Bladder microvascular endothelial cell (primary cell): Measurements from ENCODE around the gene RPL41. TPM values are rescaled to one million over a fixed set of nuclear protein-coding genes. Genes with fewer than 3 reads are reported as not detected.

Experiments used
- total RNA-seq: library from RNA; depleted of rRNA; stranded (reverse); fragments of >200 nt; gene quantifications from 2 replicates; pipeline ENCODE4 v1.2.3, GENCODE V29; 2014

Gene RPL41
- 2,621 and 2,969 TPM in 2 replicates for total RNA-seq

GRCh38 chr12:56116267-56117081 is at the start of gene RPL41:
Gene RPL41, plus strand, starts transcription at chr12:56116633.

GRCh38 chr12:56079723-56080555 is 36.5 kb upstream of the RPL41 start, which contains the start of gene ERBB3:
Gene ERBB3, plus strand, starts transcription at chr12:56080165. Its CDS starts 136 bp downstream, at chr12:56080301.

GRCh38 chr12:56104109-56104814 is 12.2 kb upstream of the RPL41 start, which contains the start of gene PA2G4:
Gene PA2G4, plus strand, starts transcription at chr12:56104559. Its CDS starts 179 bp downstream, at chr12:56104738.

GRCh38 chr12:56117778-56118687 is 1.6 kb downstream of the RPL41 start, which contains the start of gene ZC3H10:
Gene ZC3H10, plus strand, starts transcription at chr12:56118266. Its CDS starts 2,297 bp downstream, at chr12:56120563.

GRCh38 chr12:56127888-56128669 is 11.6 kb downstream of the RPL41 start, which contains the start of gene ESYT1:
Gene ESYT1, plus strand, starts transcription at chr12:56128267. Its CDS starts 53 bp downstream, at chr12:56128320.

GRCh38 chr12:56152132-56152755 is 35.8 kb downstream of the RPL41 start, which contains the start of gene MYL6B:
Gene MYL6B, plus strand, starts transcription at chr12:56152587. Its CDS starts 1,332 bp downstream, at chr12:56153919.

GRCh38 chr12:56158029-56158925 is 41.8 kb downstream of the RPL41 start, which contains the start of gene MYL6:
Gene MYL6, plus strand, starts transcription at chr12:56158359. Its CDS starts 43 bp downstream, at chr12:56158402.

Other genes starting within 250 kb of the RPL41 start
- 27.3 and 33.2 TPM in 2 replicates for gene PYM1, start 188.7 kb upstream of the RPL41 start, total RNA-seq
- 29.0 and 37.6 TPM in 2 replicates for gene DGKA, start 185.5 kb upstream of the RPL41 start, total RNA-seq
- 0.38 and 0.81 TPM in 2 replicates for gene PMEL, start 150.6 kb upstream of the RPL41 start, total RNA-seq
- gene CDK2, start 149.8 kb upstream of the RPL41 start, total RNA-seq, result 27.1 and 35.3 TPM in 2 replicates
- gene RAB5B, start 142.6 kb upstream of the RPL41 start, total RNA-seq, result 30.6 and 52.0 TPM in 2 replicates
- 6.5 and 12.3 TPM in 2 replicates for gene SUOX, start 119.4 kb upstream of the RPL41 start, total RNA-seq
- 0.16 and 0.25 TPM in 2 replicates for gene IKZF4, start 95.6 kb upstream of the RPL41 start, total RNA-seq
- gene RPS26, start 74.7 kb upstream of the RPL41 start, total RNA-seq, result 32.6 and 61.2 TPM in 2 replicates
- gene ERBB3, start 36.5 kb upstream of the RPL41 start, total RNA-seq, result 0.63 TPM in 1 of 2 replicates, not detected in the other
- gene PA2G4, start 12.1 kb upstream of the RPL41 start, total RNA-seq, result 114 and 216 TPM in 2 replicates
- gene ZC3H10, start 1.6 kb downstream of the RPL41 start, total RNA-seq, result 4.4 and 6.4 TPM in 2 replicates
- gene ESYT1, start 11.6 kb downstream of the RPL41 start, total RNA-seq, result 328 and 362 TPM in 2 replicates
- gene MYL6B, start 36.0 kb downstream of the RPL41 start, total RNA-seq, result 69.4 and 71.4 TPM in 2 replicates
- gene MYL6, start 41.7 kb downstream of the RPL41 start, total RNA-seq, result 3,299 and 3,963 TPM in 2 replicates
- gene SMARCC2, start 72.8 kb downstream of the RPL41 start, total RNA-seq, result 38.0 and 56.8 TPM in 2 replicates
- 68.5 and 138 TPM in 2 replicates for gene RNF41, start 105.3 kb downstream of the RPL41 start, total RNA-seq
- 24.9 and 27.2 TPM in 2 replicates for gene NABP2, start 107.7 kb downstream of the RPL41 start, total RNA-seq
- 0.38 TPM in 1 of 2 replicates, not detected in the other for gene SLC39A5, start 113.4 kb downstream of the RPL41 start, total RNA-seq
- 8.4 and 33.0 TPM in 2 replicates for gene ANKRD52, start 141.8 kb downstream of the RPL41 start, total RNA-seq
- 4.5 and 7.7 TPM in 2 replicates for gene COQ10A, start 150.3 kb downstream of the RPL41 start, total RNA-seq
- 90.7 and 173 TPM in 2 replicates for gene CS, start 183.7 kb downstream of the RPL41 start, total RNA-seq
- gene CNPY2, start 199.4 kb downstream of the RPL41 start, total RNA-seq, result 48.9 and 65.3 TPM in 2 replicates
- gene PAN2, start 217.4 kb downstream of the RPL41 start, total RNA-seq, result 11.2 and 21.5 TPM in 2 replicates
- gene IL23A, start 222.3 kb downstream of the RPL41 start, total RNA-seq, result 0.19 TPM in 1 of 2 replicates, not detected in the other
- gene STAT2, start 243.5 kb downstream of the RPL41 start, total RNA-seq, result 52.9 and 88.8 TPM in 2 replicates
- not detected in 2 replicates for gene APOF, start 246.2 kb downstream of the RPL41 start, total RNA-seq